ENCODE results near the gene CFAP99. TPM values are rescaled to one million over a fixed set of nuclear protein-coding genes. Genes with fewer than 3 reads are reported as not detected.

Gene CFAP99
- total and polyA plus RNA-seq, 9 of the 15 experiments (the other 6 are each of a cell fraction or from before 2014, with no cell fraction given), result 0.07 to 0.18 (median 0.09) TPM; not detected in 6

- no peak; the same call in 1 of the 2 replicates for TF ChIP-seq ZNF263 (CRISPR knock-in tag; IDR thresholded peaks at IDR 0.05; ENCODE audit: borderline replicate concordance)
- TF ChIP-seq, protein P1, sequence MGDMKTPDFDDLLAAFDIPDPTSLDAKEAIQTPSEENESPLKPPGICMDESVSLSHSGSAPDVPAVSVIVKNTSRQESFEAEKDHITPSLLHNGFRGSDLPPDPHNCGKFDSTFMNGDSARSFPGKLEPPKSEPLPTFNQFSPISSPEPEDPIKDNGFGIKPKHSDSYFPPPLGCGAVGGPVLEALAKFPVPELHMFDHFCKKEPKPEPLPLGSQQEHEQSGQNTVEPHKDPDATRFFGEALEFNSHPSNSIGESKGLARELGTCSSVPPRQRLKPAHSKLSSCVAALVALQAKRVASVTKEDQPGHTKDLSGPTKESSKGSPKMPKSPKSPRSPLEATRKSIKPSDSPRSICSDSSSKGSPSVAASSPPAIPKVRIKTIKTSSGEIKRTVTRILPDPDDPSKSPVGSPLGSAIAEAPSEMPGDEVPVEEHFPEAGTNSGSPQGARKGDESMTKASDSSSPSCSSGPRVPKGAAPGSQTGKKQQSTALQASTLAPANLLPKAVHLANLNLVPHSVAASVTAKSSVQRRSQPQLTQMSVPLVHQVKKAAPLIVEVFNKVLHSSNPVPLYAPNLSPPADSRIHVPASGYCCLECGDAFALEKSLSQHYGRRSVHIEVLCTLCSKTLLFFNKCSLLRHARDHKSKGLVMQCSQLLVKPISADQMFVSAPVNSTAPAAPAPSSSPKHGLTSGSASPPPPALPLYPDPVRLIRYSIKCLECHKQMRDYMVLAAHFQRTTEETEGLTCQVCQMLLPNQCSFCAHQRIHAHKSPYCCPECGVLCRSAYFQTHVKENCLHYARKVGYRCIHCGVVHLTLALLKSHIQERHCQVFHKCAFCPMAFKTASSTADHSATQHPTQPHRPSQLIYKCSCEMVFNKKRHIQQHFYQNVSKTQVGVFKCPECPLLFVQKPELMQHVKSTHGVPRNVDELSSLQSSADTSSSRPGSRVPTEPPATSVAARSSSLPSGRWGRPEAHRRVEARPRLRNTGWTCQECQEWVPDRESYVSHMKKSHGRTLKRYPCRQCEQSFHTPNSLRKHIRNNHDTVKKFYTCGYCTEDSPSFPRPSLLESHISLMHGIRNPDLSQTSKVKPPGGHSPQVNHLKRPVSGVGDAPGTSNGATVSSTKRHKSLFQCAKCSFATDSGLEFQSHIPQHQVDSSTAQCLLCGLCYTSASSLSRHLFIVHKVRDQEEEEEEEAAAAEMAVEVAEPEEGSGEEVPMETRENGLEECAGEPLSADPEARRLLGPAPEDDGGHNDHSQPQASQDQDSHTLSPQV (IDR thresholded peaks at IDR 0.05), result 0 out of 2 replicates have a peak, but pooled peaks have one; percentile 46
- no peak for TF ChIP-seq HLTF (IDR thresholded peaks at IDR 0.05)
- TF ChIP-seq LCOR (CRISPR knock-in tag; IDR thresholded peaks at IDR 0.05), result peak; percentile 51; the same call in 1 of the 2 replicates
- peak; percentile 36; the same call in 1 of the 2 replicates for TF ChIP-seq NKRF (IDR thresholded peaks at IDR 0.05; ENCODE audit: borderline replicate concordance)
- TF ChIP-seq, protein P2, sequence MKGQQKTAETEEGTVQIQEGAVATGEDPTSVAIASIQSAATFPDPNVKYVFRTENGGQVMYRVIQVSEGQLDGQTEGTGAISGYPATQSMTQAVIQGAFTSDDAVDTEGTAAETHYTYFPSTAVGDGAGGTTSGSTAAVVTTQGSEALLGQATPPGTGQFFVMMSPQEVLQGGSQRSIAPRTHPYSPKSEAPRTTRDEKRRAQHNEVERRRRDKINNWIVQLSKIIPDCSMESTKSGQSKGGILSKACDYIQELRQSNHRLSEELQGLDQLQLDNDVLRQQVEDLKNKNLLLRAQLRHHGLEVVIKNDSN (CRISPR knock-in tag; IDR thresholded peaks at IDR 0.05), result peak; percentile 67; the same call in 1 of the 2 replicates
- TF ChIP-seq MAX (CRISPR knock-in tag; IDR thresholded peaks at IDR 0.05), result 0 out of 2 replicates have a peak, but pooled peaks have one; percentile 32
- peak; percentile 65; the same call in 1 of the 2 replicates for TF ChIP-seq MYNN (IDR thresholded peaks at IDR 0.05)
- TF ChIP-seq MYNN (CRISPR knock-in tag; IDR thresholded peaks at IDR 0.05), result no peak
- 0 out of 2 replicates have a peak, but pooled peaks have one; percentile 47 for TF ChIP-seq KAT7 (CRISPR knock-in tag; IDR thresholded peaks at IDR 0.05; ENCODE audit: borderline replicate concordance)
- peak; percentile 54 to 61 for TF ChIP-seq NRF1 (conservative IDR thresholded peaks at IDR 0.05 in 1 of 2, IDR thresholded peaks at IDR 0.05 in 1 of 2)
- TF ChIP-seq TOE1 (IDR thresholded peaks at IDR 0.05; ENCODE audit: borderline replicate concordance), result peak; percentile 31; the same call in 1 of the 2 replicates
- TF ChIP-seq TOE1 (CRISPR knock-in tag; IDR thresholded peaks at IDR 0.05; ENCODE audit: borderline replicate concordance, low read depth), result no peak
- TF ChIP-seq CBFA2T3 (IDR thresholded peaks at IDR 0.05), result peak; percentile 19; the same call in 1 of the 2 replicates
- TF ChIP-seq KAT8 (IDR thresholded peaks at IDR 0.05; ENCODE audit: low read depth), result no peak
- no peak for TF ChIP-seq SPI1 (IDR thresholded peaks at IDR 0.05; ENCODE audit: borderline replicate concordance, low read depth, low read length)
- TF ChIP-seq IFI16 (CRISPR knock-in tag; IDR thresholded peaks at IDR 0.05), result no peak
- peak; percentile 69 for TF ChIP-seq SAP30 (IDR thresholded peaks at IDR 0.05; ENCODE audit: borderline replicate concordance, insufficient read depth, low read depth, low read length, poor library complexity, severe bottlenecking)
- TF ChIP-seq ZNF134 (CRISPR knock-in tag; conservative IDR thresholded peaks at IDR 0.05), result no peak
- peak; percentile 35 for TF ChIP-seq CXXC5 (CRISPR knock-in tag; IDR thresholded peaks at IDR 0.05)
These were observed 16.5 kb upstream of the CFAP99 start (continued) for GRCh38 chr4:2402048-2402842.

Data from K562 (cell line).